OCI-LY3 (cell line): ENCODE measurements around the gene TRIM38.
A peak's percentile ranks its signal among the peaks of the same experiment; 100 is the strongest.

Experiments
- H2AFZ ChIP-seq: fragments of 200-600, 300-600 bp; shearing (Covaris generic); 2 replicates; pipeline ENCODE4 v1.6.0; 2014; ENCODE audit warnings: antibody characterized with exemption, low read depth, low read length
- H3K27ac ChIP-seq: fragments of 200-600, 300-600 bp; sonication (generic); 2 replicates; pipeline ENCODE4 v1.5.1; 2014; ENCODE audit warnings: mild to moderate bottlenecking, low read length, moderate library complexity, mixed read lengths
- H3K27me3 ChIP-seq: fragments of 200-600, 300-600 bp; sonication (generic); 2 replicates; pipeline ENCODE4 v1.6.1; 2014; ENCODE audit warnings: low read depth, low read length, mixed read lengths
- H3K36me3 ChIP-seq: fragments of 200-600, 300-600 bp; sonication (generic); replicated peaks from 2 replicates; pipeline ENCODE3; 2014; ENCODE audit warnings: low read depth, low read length, mixed read lengths
- H3K4me1 ChIP-seq: fragments of 300-600, 200-600 bp; sonication (generic); 2 replicates; pipeline ENCODE4 v1.6.1; 2014; ENCODE audit warnings: low read length, mixed read lengths
- H3K4me2 ChIP-seq: fragments of 200-600, 300-600 bp; sonication (generic); 2 replicates; pipeline ENCODE4 v1.6.1; 2014; ENCODE audit warnings: low read length, mixed read lengths
- H3K4me3 ChIP-seq: fragments of 300-600, 200-600 bp; sonication (generic); 2 replicates; pipeline ENCODE4 v1.5.1; 2014; ENCODE audit warnings: antibody characterized with exemption, mild to moderate bottlenecking, low read length, moderate library complexity
- H3K79me2 ChIP-seq: fragments of 300-600, 200-600 bp; shearing (Covaris generic); 2 replicates; pipeline ENCODE4 v1.6.1; 2014; ENCODE audit warnings: mild to moderate bottlenecking, low read length, mixed read lengths
- H3K9ac ChIP-seq: fragments of 300-600, 200-600 bp; shearing (Covaris generic); 2 replicates; pipeline ENCODE4 v1.6.0; 2014; ENCODE audit warnings: mild to moderate bottlenecking, low read length, moderate library complexity
- H3K9me3 ChIP-seq: fragments of 200-600, 300-600 bp; shearing (Covaris generic); 2 replicates; pipeline ENCODE4 v1.6.1; 2014; ENCODE audit warnings: low read length, mixed read lengths; ENCODE audit not compliant: insufficient read depth
- H4K20me1 ChIP-seq: fragments of 200-600, 300-600 bp; sonication (generic); 2 replicates; pipeline ENCODE4 v1.6.1; 2016; ENCODE audit warnings: low read length, mixed read lengths; ENCODE audit not compliant: insufficient read depth
- EZH2phosphoT487 ChIP-seq: fragments of 200-600 bp; shearing (Covaris generic); IDR thresholded peaks from 2 replicates; pipeline ENCODE4 v1.6.1; 2018; ENCODE audit warnings: antibody characterized with exemption, mixed run types, low read depth
- TF ChIP-seq, protein P1 (sequence below): fragments of 200-600, 300-600 bp; sonication (generic); IDR thresholded peaks from 2 replicates; pipeline ENCODE4 v1.5.1; 2014; ENCODE audit warnings: antibody characterized with exemption, low read length, low read depth

Gene TRIM38

DNA sequence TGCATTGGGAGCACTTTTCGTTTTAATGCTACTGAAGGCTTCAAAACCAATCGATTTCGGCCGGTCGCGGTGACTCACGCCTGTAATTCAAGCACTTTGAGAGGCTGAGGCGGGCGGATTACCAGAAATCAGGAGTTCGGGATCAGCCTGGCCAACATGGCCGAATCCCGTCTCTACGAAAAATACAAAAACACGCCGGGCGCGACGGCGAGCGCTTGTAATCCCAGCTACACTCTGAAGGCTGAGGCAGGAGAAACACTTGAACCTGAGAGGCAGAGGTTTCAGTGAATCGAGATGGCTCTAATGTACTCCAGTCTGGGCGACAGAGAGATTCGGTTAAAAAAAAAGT lies 58.4 kb downstream of the TRIM38 start:
- Histone ChIP-seq H3K79me2 (no peaks in the 10 kb centered on the region), H3K9me3 (peaks cover 6% of the 10 kb centered on the region; the same call in 1 of the 2 replicates), H3K36me3 (no peaks in the 10 kb centered on the region), H4K20me1 (no peaks in the 10 kb centered on the region), H3K4me2 (peak overlapping the region; percentile 95), H3K27me3 (no peaks in the 10 kb centered on the region), H3K4me1 (peaks cover 19% of the 10 kb centered on the region), H2AFZ (no peak overlapping the region), H3K4me3 (peak overlapping the region; percentile 84), H3K9ac (peak overlapping the region; percentile 98), H3K27ac (peak overlapping the region; percentile 99)
- TF ChIP-seq EZH2phosphoT487: no peak
- TF ChIP-seq, protein P1, sequence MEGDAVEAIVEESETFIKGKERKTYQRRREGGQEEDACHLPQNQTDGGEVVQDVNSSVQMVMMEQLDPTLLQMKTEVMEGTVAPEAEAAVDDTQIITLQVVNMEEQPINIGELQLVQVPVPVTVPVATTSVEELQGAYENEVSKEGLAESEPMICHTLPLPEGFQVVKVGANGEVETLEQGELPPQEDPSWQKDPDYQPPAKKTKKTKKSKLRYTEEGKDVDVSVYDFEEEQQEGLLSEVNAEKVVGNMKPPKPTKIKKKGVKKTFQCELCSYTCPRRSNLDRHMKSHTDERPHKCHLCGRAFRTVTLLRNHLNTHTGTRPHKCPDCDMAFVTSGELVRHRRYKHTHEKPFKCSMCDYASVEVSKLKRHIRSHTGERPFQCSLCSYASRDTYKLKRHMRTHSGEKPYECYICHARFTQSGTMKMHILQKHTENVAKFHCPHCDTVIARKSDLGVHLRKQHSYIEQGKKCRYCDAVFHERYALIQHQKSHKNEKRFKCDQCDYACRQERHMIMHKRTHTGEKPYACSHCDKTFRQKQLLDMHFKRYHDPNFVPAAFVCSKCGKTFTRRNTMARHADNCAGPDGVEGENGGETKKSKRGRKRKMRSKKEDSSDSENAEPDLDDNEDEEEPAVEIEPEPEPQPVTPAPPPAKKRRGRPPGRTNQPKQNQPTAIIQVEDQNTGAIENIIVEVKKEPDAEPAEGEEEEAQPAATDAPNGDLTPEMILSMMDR: no peak

- Histone ChIP-seq H3K9me3 (peaks cover 6% of the 10 kb centered on the region; the same call in 1 of the 2 replicates), H3K4me3 (peak overlapping the region; percentile 84), H3K4me2 (peak overlapping the region; percentile 95), H3K9ac (peak overlapping the region; percentile 98), H3K27me3 (no peaks in the 10 kb centered on the region), H3K27ac (peak overlapping the region; percentile 99), H2AFZ (no peak overlapping the region), H3K36me3 (no peaks in the 10 kb centered on the region), H3K79me2 (no peaks in the 10 kb centered on the region), H3K4me1 (peaks cover 21% of the 10 kb centered on the region), H4K20me1 (no peaks in the 10 kb centered on the region)
- TF ChIP-seq EZH2phosphoT487: no peak
- TF ChIP-seq, protein P1: no peak
Measured at GRCh38 chr6:26021350-26022131, 58.9 kb downstream of the TRIM38 start.

GRCh38 chr6:26022132-26022472 lies 59.5 kb downstream of the TRIM38 start:
- Histone ChIP-seq H4K20me1 (no peaks in the 10 kb centered on the region), H2AFZ (no peak overlapping the region)

DNA sequence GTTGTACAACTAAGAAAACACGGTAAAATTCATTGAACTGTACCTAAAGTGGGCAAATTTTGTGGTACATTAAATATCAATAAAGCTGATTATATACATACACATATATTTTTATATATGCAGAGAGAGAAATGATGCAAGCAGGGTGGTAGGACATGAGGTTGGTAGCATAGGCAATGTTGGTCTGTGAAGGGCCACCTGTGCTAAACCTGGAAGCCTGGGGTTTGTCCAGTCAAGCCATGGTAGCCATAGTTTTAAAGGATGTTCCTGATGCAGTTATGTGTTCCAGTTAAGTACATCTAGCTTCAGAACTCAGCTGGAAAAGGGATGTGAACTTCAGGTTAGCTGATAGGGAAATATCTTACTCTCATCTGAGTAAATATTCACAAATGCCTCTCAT lies 60.1 kb downstream of the TRIM38 start:
- H3K4me3 ChIP-seq: peak overlapping the region; percentile 84
- no peaks in the 10 kb centered on the region for H3K36me3 ChIP-seq
- H3K4me1 ChIP-seq: peaks cover 25% of the 10 kb centered on the region
- no peak overlapping the region for H2AFZ ChIP-seq
- no peaks in the 10 kb centered on the region for H3K27me3 ChIP-seq
- H3K4me2 ChIP-seq: peak overlapping the region; percentile 85
- H3K79me2 ChIP-seq: no peaks in the 10 kb centered on the region
- H3K9me3 ChIP-seq: peaks cover 11% of the 10 kb centered on the region; the same call in 1 of the 2 replicates
- no peaks in the 10 kb centered on the region for H4K20me1 ChIP-seq
- peak overlapping the region; percentile 91 for H3K9ac ChIP-seq
- peak overlapping the region; percentile 99 for H3K27ac ChIP-seq
- TF ChIP-seq, protein P1: no peak
- no peak for TF ChIP-seq EZH2phosphoT487

More at GRCh38 chr6:26022132-26022472, 59.5 kb downstream of the TRIM38 start:
- Histone ChIP-seq H3K4me3 (peak overlapping the region; percentile 84), H3K27ac (peak overlapping the region; percentile 99), H3K36me3 (no peaks in the 10 kb centered on the region), H3K79me2 (no peaks in the 10 kb centered on the region), H3K27me3 (no peaks in the 10 kb centered on the region), H3K4me2 (peak overlapping the region; percentile 85), H3K9me3 (peaks cover 6% of the 10 kb centered on the region; the same call in 1 of the 2 replicates), H3K4me1 (peaks cover 21% of the 10 kb centered on the region), H3K9ac (peak overlapping the region; percentile 91)
- TF ChIP-seq EZH2phosphoT487: no peak
